Measurements from ENCODE around the gene SGK1.

DNA sequence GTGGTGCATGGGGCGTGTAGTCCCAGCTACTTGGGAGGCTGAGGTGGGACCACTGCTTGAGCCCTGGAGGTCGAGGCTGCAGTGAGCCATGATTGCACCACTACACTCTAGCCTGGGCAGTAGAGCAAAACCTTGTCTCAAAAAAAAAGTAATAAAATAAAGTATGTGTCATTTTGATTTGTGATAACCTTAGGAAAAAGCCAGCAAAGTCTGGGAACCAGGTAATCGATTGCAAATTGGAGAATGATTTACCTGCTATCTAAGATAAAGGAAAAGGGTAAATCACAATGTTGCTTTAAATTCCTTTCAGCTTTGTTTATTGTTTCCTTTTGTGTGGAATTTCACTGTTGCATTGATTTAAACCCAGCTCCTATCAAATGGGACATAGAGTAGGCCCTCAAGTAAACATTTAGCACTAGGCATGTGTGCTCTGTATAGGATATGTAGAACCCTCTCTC is 59.0 kb downstream of the SGK1 start:
- TF ChIP-seq, protein P1, sequence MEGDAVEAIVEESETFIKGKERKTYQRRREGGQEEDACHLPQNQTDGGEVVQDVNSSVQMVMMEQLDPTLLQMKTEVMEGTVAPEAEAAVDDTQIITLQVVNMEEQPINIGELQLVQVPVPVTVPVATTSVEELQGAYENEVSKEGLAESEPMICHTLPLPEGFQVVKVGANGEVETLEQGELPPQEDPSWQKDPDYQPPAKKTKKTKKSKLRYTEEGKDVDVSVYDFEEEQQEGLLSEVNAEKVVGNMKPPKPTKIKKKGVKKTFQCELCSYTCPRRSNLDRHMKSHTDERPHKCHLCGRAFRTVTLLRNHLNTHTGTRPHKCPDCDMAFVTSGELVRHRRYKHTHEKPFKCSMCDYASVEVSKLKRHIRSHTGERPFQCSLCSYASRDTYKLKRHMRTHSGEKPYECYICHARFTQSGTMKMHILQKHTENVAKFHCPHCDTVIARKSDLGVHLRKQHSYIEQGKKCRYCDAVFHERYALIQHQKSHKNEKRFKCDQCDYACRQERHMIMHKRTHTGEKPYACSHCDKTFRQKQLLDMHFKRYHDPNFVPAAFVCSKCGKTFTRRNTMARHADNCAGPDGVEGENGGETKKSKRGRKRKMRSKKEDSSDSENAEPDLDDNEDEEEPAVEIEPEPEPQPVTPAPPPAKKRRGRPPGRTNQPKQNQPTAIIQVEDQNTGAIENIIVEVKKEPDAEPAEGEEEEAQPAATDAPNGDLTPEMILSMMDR (IDR thresholded peaks at IDR 0.05; ENCODE audit: poor library complexity), result no peak
- TF ChIP-seq EZH2 (IDR thresholded peaks at IDR 0.05; ENCODE audit: borderline replicate concordance), result no peak

Data from hepatocyte (in vitro differentiated cells).